ENCODE results near the gene PSMD2. TPM values are rescaled to one million over a fixed set of nuclear protein-coding genes. Genes with fewer than 3 reads are reported as not detected.

The PSMD2 gene
- polyA plus RNA-seq, 1 donor from 2014 or later = 319 TPM

GRCh38 chr3:184333700-184334099 lies 34.7 kb downstream of the PSMD2 start:
- Histone ChIP-seq H4K20me1 (ENCODE audit: insufficient read depth) (no peaks in the 10 kb centered on the region), H3K9me3 (ENCODE audit: low read length) (no peaks in the 10 kb centered on the region), H3K36me3 (ENCODE audit: insufficient read depth, low read length) (no peaks in the 10 kb centered on the region), H3K27ac (ENCODE audit: low read length) (no peak overlapping the region), H3K79me2 (replicated peaks; ENCODE audit: insufficient read depth, low read length) (peaks cover 20% of the 10 kb centered on the region), H3K9me2 (ENCODE audit: insufficient read depth, low read length) (no peaks in the 10 kb centered on the region), H3K4me2 (ENCODE audit: low read length) (no peak overlapping the region), H3K9ac (ENCODE audit: low read length) (no peak overlapping the region), H2AFZ (ENCODE audit: low read depth, low read length) (no peak overlapping the region), H3F3A (ENCODE audit: insufficient read depth, low read length, poor library complexity, severe bottlenecking) (peaks cover 10% of the 10 kb centered on the region), H3K4me3 (ENCODE audit: low read length) (no peak overlapping the region), H3K27me3 (ENCODE audit: insufficient read depth, low read depth, low read length) (no peaks in the 10 kb centered on the region)
- TF ChIP-seq TAF1 (IDR thresholded peaks at IDR 0.05; ENCODE audit: low read depth) (no peak), MXI1 (conservative IDR thresholded peaks at IDR 0.05; ENCODE audit: poor library complexity, severe bottlenecking) (no peak), EZH2 (IDR thresholded peaks at IDR 0.05; ENCODE audit: borderline replicate concordance, insufficient read depth, low read length, poor library complexity, severe bottlenecking) (no peak), RAD21 (conservative IDR thresholded peaks at IDR 0.05) (no peak), POLR2AphosphoS5 (IDR thresholded peaks at IDR 0.05) (no peak), REST (IDR thresholded peaks at IDR 0.05; ENCODE audit: borderline replicate concordance) (no peak), SMC3 (conservative IDR thresholded peaks at IDR 0.05; ENCODE audit: poor library complexity) (no peak), EP300 (conservative IDR thresholded peaks at IDR 0.05; ENCODE audit: poor library complexity, severe bottlenecking) (no peak)
- TF ChIP-seq, protein P1, sequence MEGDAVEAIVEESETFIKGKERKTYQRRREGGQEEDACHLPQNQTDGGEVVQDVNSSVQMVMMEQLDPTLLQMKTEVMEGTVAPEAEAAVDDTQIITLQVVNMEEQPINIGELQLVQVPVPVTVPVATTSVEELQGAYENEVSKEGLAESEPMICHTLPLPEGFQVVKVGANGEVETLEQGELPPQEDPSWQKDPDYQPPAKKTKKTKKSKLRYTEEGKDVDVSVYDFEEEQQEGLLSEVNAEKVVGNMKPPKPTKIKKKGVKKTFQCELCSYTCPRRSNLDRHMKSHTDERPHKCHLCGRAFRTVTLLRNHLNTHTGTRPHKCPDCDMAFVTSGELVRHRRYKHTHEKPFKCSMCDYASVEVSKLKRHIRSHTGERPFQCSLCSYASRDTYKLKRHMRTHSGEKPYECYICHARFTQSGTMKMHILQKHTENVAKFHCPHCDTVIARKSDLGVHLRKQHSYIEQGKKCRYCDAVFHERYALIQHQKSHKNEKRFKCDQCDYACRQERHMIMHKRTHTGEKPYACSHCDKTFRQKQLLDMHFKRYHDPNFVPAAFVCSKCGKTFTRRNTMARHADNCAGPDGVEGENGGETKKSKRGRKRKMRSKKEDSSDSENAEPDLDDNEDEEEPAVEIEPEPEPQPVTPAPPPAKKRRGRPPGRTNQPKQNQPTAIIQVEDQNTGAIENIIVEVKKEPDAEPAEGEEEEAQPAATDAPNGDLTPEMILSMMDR (IDR thresholded peaks at IDR 0.05; ENCODE audit: poor library complexity, severe bottlenecking) = no peak

DNA sequence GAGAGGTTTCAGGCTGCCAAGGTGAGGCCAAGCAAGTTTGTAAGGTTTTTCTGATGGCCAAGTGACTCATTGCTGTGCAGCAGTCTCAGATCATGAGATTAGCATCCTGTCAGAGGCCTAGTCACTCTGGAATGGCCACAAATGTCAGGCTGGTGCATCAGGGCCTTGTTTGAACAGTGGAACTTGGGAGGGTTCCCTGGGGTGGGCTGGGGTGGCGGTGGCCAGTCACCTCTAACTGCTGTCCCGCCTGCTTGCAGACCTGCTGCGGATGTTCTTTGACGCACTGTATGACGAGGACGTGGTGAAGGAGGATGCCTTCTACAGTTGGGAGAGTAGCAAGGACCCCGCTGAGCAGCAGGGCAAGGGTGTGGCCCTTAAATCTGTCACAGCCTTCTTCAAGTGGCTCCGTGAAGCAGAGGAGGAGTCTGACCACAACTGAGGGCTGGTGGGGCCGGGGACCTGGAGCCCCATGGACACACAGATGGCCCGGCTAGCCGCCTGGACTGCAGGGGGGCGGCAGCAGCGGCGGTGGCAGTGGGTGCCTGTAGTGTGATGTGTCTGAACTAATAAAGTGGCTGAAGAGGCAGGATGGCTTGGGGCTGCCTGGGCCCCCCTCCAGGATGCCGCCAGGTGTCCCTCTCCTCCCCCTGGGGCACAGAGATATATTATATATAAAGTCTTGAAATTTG lies 35.6 kb downstream of the PSMD2 start:
- TF ChIP-seq EP300 (conservative IDR thresholded peaks at IDR 0.05; ENCODE audit: poor library complexity, severe bottlenecking) = no peak
- TF ChIP-seq RAD21 (conservative IDR thresholded peaks at IDR 0.05) = no peak
- TF ChIP-seq EZH2 (IDR thresholded peaks at IDR 0.05; ENCODE audit: borderline replicate concordance, insufficient read depth, low read length, poor library complexity, severe bottlenecking) = no peak
- TF ChIP-seq TAF1 (IDR thresholded peaks at IDR 0.05; ENCODE audit: low read depth) = no peak
- no peak for TF ChIP-seq REST (IDR thresholded peaks at IDR 0.05; ENCODE audit: borderline replicate concordance)
- TF ChIP-seq, protein P1 (IDR thresholded peaks at IDR 0.05; ENCODE audit: poor library complexity, severe bottlenecking) = no peak
- TF ChIP-seq SMC3 (conservative IDR thresholded peaks at IDR 0.05; ENCODE audit: poor library complexity) = no peak
- no peak for TF ChIP-seq POLR2AphosphoS5 (IDR thresholded peaks at IDR 0.05)
- no peak for TF ChIP-seq MXI1 (conservative IDR thresholded peaks at IDR 0.05; ENCODE audit: poor library complexity, severe bottlenecking)
- H3K27me3 ChIP-seq (ENCODE audit: insufficient read depth, low read depth, low read length) = no peaks in the 10 kb centered on the region
- no peak overlapping the region for H2AFZ ChIP-seq (ENCODE audit: low read depth, low read length)
- no peaks in the 10 kb centered on the region for H3K36me3 ChIP-seq (ENCODE audit: insufficient read depth, low read length)
- H3F3A ChIP-seq (ENCODE audit: insufficient read depth, low read length, poor library complexity, severe bottlenecking) = peaks cover 10% of the 10 kb centered on the region
- H3K4me2 ChIP-seq (ENCODE audit: low read length) = no peak overlapping the region
- no peaks in the 10 kb centered on the region for H3K9me2 ChIP-seq (ENCODE audit: insufficient read depth, low read length)
- no peaks in the 10 kb centered on the region for H3K9me3 ChIP-seq (ENCODE audit: low read length)
- H3K79me2 ChIP-seq (replicated peaks; ENCODE audit: insufficient read depth, low read length) = peaks cover 21% of the 10 kb centered on the region
- no peaks in the 10 kb centered on the region for H4K20me1 ChIP-seq (ENCODE audit: insufficient read depth)
- H3K9ac ChIP-seq (ENCODE audit: low read length) = peak overlapping the region; percentile 98
- H3K27ac ChIP-seq (ENCODE audit: low read length) = peak overlapping the region; percentile 99
- no peak overlapping the region for H3K4me3 ChIP-seq (ENCODE audit: low read length)

Measured in neural cell (in vitro differentiated cells).